ENCODE results near the gene KCTD3. TPM values are rescaled to one million over a fixed set of nuclear protein-coding genes. Genes with fewer than 3 reads are reported as not detected.

KCTD3 gene
- total RNA-seq, 1 experiment from 2014 or later, result 46.7 TPM

DNA sequence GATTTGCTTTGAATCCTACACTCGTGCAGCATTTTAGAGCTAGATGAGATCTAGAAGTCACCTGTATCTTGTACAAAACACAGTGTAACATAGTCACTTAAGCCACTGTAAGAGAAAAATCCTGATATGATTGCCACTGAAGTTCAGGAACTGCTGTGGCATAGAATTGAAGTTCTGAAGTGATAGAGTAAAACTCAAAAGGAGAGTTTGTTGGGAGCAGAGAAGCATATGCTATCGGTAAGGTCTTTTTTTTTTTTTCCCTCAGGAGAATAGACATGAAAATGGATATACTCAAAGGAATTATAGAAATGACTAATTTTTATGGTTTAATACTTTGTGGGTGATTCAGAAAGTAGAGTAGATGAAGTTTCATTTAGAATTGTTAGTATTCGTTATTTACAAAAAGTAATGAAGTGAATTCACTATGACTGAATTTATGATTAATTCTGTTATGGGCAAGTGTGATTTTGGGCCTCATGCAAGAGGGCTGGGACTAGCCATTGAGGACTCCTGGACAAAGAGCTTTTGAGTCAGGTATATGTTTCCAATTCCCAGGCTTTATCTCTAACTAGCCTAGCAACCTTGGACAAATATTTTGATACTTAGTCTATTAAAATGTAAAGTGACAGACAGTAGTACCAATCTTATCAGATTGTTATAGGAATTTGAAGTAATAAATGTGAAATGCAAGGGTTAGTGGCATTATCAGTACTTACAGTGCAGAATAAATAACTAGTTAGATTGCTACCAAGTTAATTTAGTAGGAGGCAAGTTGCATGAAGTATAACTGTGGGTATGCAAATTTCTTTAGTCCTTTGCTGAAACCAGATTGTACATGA, 3.1 kb downstream of the KCTD3 start:
- Histone ChIP-seq H3K4me3 (replicated peaks in 1 of 2; ENCODE audit: low read depth in 1 of 2, low read length in 2 of 2) (peak overlapping the region; percentile 65 to 87), H3K4me1 (ENCODE audit: control insufficient read depth in 1 of 2, insufficient read depth in 2 of 2, low read length in 2 of 2) (peaks cover 10 to 24% of the 10 kb centered on the region in 2 experiments; a peak in 3 of 4 replicates), H3K9me3 (ENCODE audit: control insufficient read depth in 1 of 2, insufficient read depth in 1 of 2, low read depth in 1 of 2, low read length in 2 of 2) (no peaks in the 10 kb centered on the region), H3K27me3 (ENCODE audit: insufficient read depth, low read length) (no peaks in the 10 kb centered on the region), H3K9ac (ENCODE audit: low read length) (peak overlapping the region; percentile 90), H3K79me2 (ENCODE audit: insufficient read depth, low read length) (peaks cover 78% of the 10 kb centered on the region), H3K9me2 (ENCODE audit: insufficient read depth) (no peaks in the 10 kb centered on the region), H3K4me2 (ENCODE audit: low read length) (peak overlapping the region; percentile 88), H3K27ac (ENCODE audit: low read depth, low read length) (peak overlapping the region; percentile 95; the same call in 1 of the 2 replicates), H4K20me1 (ENCODE audit: insufficient read depth) (no peaks in the 10 kb centered on the region; the same call in 1 of the 2 replicates), H3K36me3 (ENCODE audit: control insufficient read depth in 1 of 2, insufficient read depth in 2 of 2, low read length in 2 of 2) (0 out of 4 replicates have a peak, but pooled peaks cover 0 to 3% of the 10 kb centered on the region in 2 experiments), H2AFZ (ENCODE audit: low read depth, low read length, poor library complexity, severe bottlenecking) (no peak overlapping the region)
- ATAC-seq (no peak), DNase-seq (ENCODE audit: low read depth, low spot score) (no peak)
- RAD21 ChIA-PET (ENCODE audit: low non-redundant PET in 1 of 2, low total read pairs in 2 of 2, uncharacterized antibody in 2 of 2, unreplicated experiment in 2 of 2), result no interaction called here
- intact Hi-C loops (cut with micrococcal nuclease), result no loop called here
- BruUV-seq (replicated peaks), result no TSS peak
- CTCF ChIA-PET, result no interaction called here
- POLR2A ChIA-PET, result no interaction called here
- TF ChIP-seq ZFX (IDR thresholded peaks at IDR 0.05) (no peak), CEBPB (IDR thresholded peaks at IDR 0.05; ENCODE audit: low read depth) (no peak), POLR2AphosphoS5 (IDR thresholded peaks at IDR 0.05; ENCODE audit: low read depth, low read length) (no peak), EGR1 (IDR thresholded peaks at IDR 0.05; ENCODE audit: low read depth) (no peak), YY1 (IDR thresholded peaks at IDR 0.05; ENCODE audit: extremely low read depth, insufficient replicate concordance, low read depth, low read length) (no peak), RAD21 (IDR thresholded peaks at IDR 0.05; ENCODE audit: low read depth) (no peak), TCF7L2 (IDR thresholded peaks at IDR 0.05; ENCODE audit: borderline replicate concordance, extremely low read depth, insufficient read depth, insufficient read length) (no peak), SRF (IDR thresholded peaks at IDR 0.05; ENCODE audit: low read depth) (no peak), CBX3 (IDR thresholded peaks at IDR 0.05; ENCODE audit: low read depth) (no peak), JUND (IDR thresholded peaks at IDR 0.05) (no peak), EZH2 (IDR thresholded peaks at IDR 0.05) (no peak), ZNF274 (IDR thresholded peaks at IDR 0.05; ENCODE audit: low read depth, low read length) (no peak), FOSL1 (IDR thresholded peaks at IDR 0.05; ENCODE audit: low read depth) (no peak)
- TF ChIP-seq, protein P1, sequence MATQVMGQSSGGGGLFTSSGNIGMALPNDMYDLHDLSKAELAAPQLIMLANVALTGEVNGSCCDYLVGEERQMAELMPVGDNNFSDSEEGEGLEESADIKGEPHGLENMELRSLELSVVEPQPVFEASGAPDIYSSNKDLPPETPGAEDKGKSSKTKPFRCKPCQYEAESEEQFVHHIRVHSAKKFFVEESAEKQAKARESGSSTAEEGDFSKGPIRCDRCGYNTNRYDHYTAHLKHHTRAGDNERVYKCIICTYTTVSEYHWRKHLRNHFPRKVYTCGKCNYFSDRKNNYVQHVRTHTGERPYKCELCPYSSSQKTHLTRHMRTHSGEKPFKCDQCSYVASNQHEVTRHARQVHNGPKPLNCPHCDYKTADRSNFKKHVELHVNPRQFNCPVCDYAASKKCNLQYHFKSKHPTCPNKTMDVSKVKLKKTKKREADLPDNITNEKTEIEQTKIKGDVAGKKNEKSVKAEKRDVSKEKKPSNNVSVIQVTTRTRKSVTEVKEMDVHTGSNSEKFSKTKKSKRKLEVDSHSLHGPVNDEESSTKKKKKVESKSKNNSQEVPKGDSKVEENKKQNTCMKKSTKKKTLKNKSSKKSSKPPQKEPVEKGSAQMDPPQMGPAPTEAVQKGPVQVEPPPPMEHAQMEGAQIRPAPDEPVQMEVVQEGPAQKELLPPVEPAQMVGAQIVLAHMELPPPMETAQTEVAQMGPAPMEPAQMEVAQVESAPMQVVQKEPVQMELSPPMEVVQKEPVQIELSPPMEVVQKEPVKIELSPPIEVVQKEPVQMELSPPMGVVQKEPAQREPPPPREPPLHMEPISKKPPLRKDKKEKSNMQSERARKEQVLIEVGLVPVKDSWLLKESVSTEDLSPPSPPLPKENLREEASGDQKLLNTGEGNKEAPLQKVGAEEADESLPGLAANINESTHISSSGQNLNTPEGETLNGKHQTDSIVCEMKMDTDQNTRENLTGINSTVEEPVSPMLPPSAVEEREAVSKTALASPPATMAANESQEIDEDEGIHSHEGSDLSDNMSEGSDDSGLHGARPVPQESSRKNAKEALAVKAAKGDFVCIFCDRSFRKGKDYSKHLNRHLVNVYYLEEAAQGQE (IDR thresholded peaks at IDR 0.05; ENCODE audit: low read depth), result no peak
